Left ventricle myocardium inferior (tissue), 1 donor: Measurements from ENCODE around the gene PTTG1. TPM values are rescaled to one million over a fixed set of nuclear protein-coding genes. Genes with fewer than 3 reads are reported as not detected.

ENCODE experiments used
- DNase-seq: peaks from one replicate; pipeline ENCODE4 v3.0.0-alpha.2; 2020
- H3K27ac ChIP-seq: fragments of 200-600 bp; replicated peaks from 2 replicates; pipeline ENCODE4 v1.8.0; 2021
- H3K27me3 ChIP-seq: fragments of 200-600 bp; 2 replicates; pipeline ENCODE4 v1.8.0; 2021; ENCODE audit warnings: low read depth
- H3K36me3 ChIP-seq: fragments of 200-600 bp; 2 replicates; pipeline ENCODE4 v1.8.0; 2021
- H3K4me1 ChIP-seq: fragments of 200-600 bp; 2 replicates; pipeline ENCODE4 v1.8.0; 2021
- H3K4me3 ChIP-seq: fragments of 200-600 bp; 2 replicates; pipeline ENCODE4 v1.8.0; 2021; ENCODE audit warnings: mild to moderate bottlenecking, moderate library complexity
- H3K9me3 ChIP-seq: fragments of 200-600 bp; replicated peaks from 2 replicates; pipeline ENCODE4 v1.8.0; 2021
- CTCF ChIP-seq: fragments of 200-600 bp; IDR thresholded peaks from 2 replicates; pipeline ENCODE4 v1.8.0; 2021; ENCODE audit warnings: antibody characterized with exemption, mild to moderate bottlenecking, borderline replicate concordance
- intact Hi-C: fragments of 100-400 bp; cut with micrococcal nuclease; formaldehyde crosslinking; loops from one replicate; pipeline ENCODE4 v1.11.0; 2022
- microRNA-seq: library from miRNA; unstranded; fragments of <30 nt; microRNA quantifications from one replicate; pipeline ENCODE4 v1.2.0, GENCODE V29; 2020
- total RNA-seq: library from RNA; stranded (reverse); fragmentation: NEBNext Ultra II Directional; extraction: Animal tissue kit (Norgen Biotek cat#: 25700); gene quantifications from one replicate; pipeline ENCODE4 v1.2.1, GENCODE V29; 2021
- donor health status: DM: no; HTN: yes; CAD: no; lungs with severe emphysema.

Gene PTTG1
- total RNA-seq, 1 donor from 2014 or later, result 0.88 TPM

- Histone ChIP-seq H3K36me3 (no peaks in the 10 kb centered on the region), H3K9me3 (no peaks in the 10 kb centered on the region), H3K27me3 (no peaks in the 10 kb centered on the region), H3K4me3 (no peak overlapping the region), H3K4me1 (peaks cover 25% of the 10 kb centered on the region), H3K27ac (no peak overlapping the region)
- intact Hi-C loops, result no loop called here
- TF ChIP-seq CTCF, result no peak
- no peak for DNase-seq
These were observed 52.4 kb downstream of the PTTG1 start for GRCh38 chr5:160474084-160474483.

GRCh38 chr5:160475864-160476438 lies 54.3 kb downstream of the PTTG1 start:
- H3K4me3 ChIP-seq, result no peak overlapping the region
- H3K4me1 ChIP-seq, result peaks cover 20% of the 10 kb centered on the region
- DNase-seq, result no peak
- H3K27me3 ChIP-seq, result no peaks in the 10 kb centered on the region
- no peaks in the 10 kb centered on the region for H3K36me3 ChIP-seq
- intact Hi-C loops, result no loop called here
- no peak for TF ChIP-seq CTCF
- no peak overlapping the region for H3K27ac ChIP-seq
- H3K9me3 ChIP-seq, result no peaks in the 10 kb centered on the region

- Histone ChIP-seq H3K9me3 (no peaks in the 10 kb centered on the region), H3K4me1 (peaks cover 6% of the 10 kb centered on the region), H3K27me3 (no peaks in the 10 kb centered on the region), H3K36me3 (no peaks in the 10 kb centered on the region), H3K27ac (no peak overlapping the region), H3K4me3 (no peak overlapping the region)
- TF ChIP-seq CTCF, result no peak
- intact Hi-C loops, result no loop called here
- no peak for DNase-seq
These were observed 55.8 kb downstream of the PTTG1 start for GRCh38 chr5:160477266-160477970.

- no peak for DNase-seq
- H3K4me3 ChIP-seq, result no peak overlapping the region
- peaks cover 6% of the 10 kb centered on the region for H3K4me1 ChIP-seq
- no peaks in the 10 kb centered on the region for H3K9me3 ChIP-seq
- H3K36me3 ChIP-seq, result no peaks in the 10 kb centered on the region
- no peaks in the 10 kb centered on the region for H3K27me3 ChIP-seq
- H3K27ac ChIP-seq, result no peak overlapping the region
- no peak for TF ChIP-seq CTCF
- intact Hi-C loops, result no loop called here
These were observed 56.5 kb downstream of the PTTG1 start for GRCh38 chr5:160478163-160478562.

Small RNA genes within 50 kb of the gene (microRNA-seq; reads per million reads assigned to microRNA genes)
- not detected for gene MIR3142

Other genes starting within 250 kb of the PTTG1 start
- 1.6 TPM for gene FABP6, start 192.3 kb upstream of the PTTG1 start, total RNA-seq
- 6.5 TPM for gene CCNJL, start 109.3 kb upstream of the PTTG1 start, total RNA-seq
- gene C1QTNF2, start 51.2 kb upstream of the PTTG1 start, total RNA-seq, result 1.4 TPM
- gene FAM200C, start 21.8 kb upstream of the PTTG1 start, total RNA-seq, result 4.9 TPM
- gene SLU7, start 2.8 kb upstream of the PTTG1 start, total RNA-seq, result 56.2 TPM